Lung microvascular endothelial cell (primary cell): ENCODE data around the gene UNC13D. TPM values are rescaled to one million over a fixed set of nuclear protein-coding genes. Genes with fewer than 3 reads are reported as not detected.

Experiments
- total RNA-seq: library from RNA; depleted of rRNA; stranded (reverse); fragments of >200 nt; gene quantifications from 2 replicates; pipeline ENCODE4 v1.2.1, GENCODE V29; 2014

The UNC13D gene
- total RNA-seq, 1 donor from 2014 or later, result 3.8 TPM

Other genes starting within 250 kb of the UNC13D start
- gene SMIM5, start 211.0 kb downstream of the UNC13D start, total RNA-seq, result not detected in 2 replicates
- gene RECQL5, start 177.2 kb downstream of the UNC13D start, total RNA-seq, result 9.6 and 15.7 TPM in 2 replicates
- gene SAP30BP, start 177.1 kb downstream of the UNC13D start, total RNA-seq, result 36.8 and 43.7 TPM in 2 replicates
- 17.7 and 29.0 TPM in 2 replicates for gene ITGB4, start 122.9 kb downstream of the UNC13D start, total RNA-seq
- 101 TPM in 2 replicates for gene GALK1, start 79.2 kb downstream of the UNC13D start, total RNA-seq
- 5.2 and 9.1 TPM in 2 replicates for gene UNK, start 59.6 kb downstream of the UNC13D start, total RNA-seq
- gene WBP2, start 10.9 kb upstream of the UNC13D start, total RNA-seq, result 19.4 and 24.4 TPM in 2 replicates
- gene TRIM47, start 34.2 kb upstream of the UNC13D start, total RNA-seq, result 42.7 and 56.9 TPM in 2 replicates
- gene TRIM65, start 52.5 kb upstream of the UNC13D start, total RNA-seq, result 16.3 and 17.7 TPM in 2 replicates
- gene MRPL38, start 60.5 kb upstream of the UNC13D start, total RNA-seq, result 26.8 and 28.2 TPM in 2 replicates
- 3.1 and 3.8 TPM in 2 replicates for gene FBF1, start 96.6 kb upstream of the UNC13D start, total RNA-seq
- gene ACOX1, start 134.8 kb upstream of the UNC13D start, total RNA-seq, result 35.7 and 50.2 TPM in 2 replicates
- gene TEN1, start 134.8 kb upstream of the UNC13D start, total RNA-seq, result 16.1 and 20.0 TPM in 2 replicates
- 0.22 and 0.79 TPM in 2 replicates for gene CDK3, start 156.5 kb upstream of the UNC13D start, total RNA-seq
- gene EVPL, start 182.9 kb upstream of the UNC13D start, total RNA-seq, result not detected in 2 replicates
- 20.0 and 21.4 TPM in 2 replicates for gene SRP68, start 228.1 kb upstream of the UNC13D start, total RNA-seq
- under 0.01 and 0.20 TPM in 2 replicates for gene GALR2, start 230.4 kb upstream of the UNC13D start, total RNA-seq
- not detected in 2 replicates for gene ZACN, start 234.8 kb upstream of the UNC13D start, total RNA-seq